Measurements from ENCODE around the gene FUCA1.
A peak's percentile ranks its signal among the peaks of the same experiment; 100 is the strongest.
"Not testable (repeated sequence)": the region's sequence is repeated elsewhere in the genome, so short reads cannot be mapped to it uniquely, and the experiment has no call there.

Gene FUCA1

GRCh38 chr1:23862640-23863039, 5.5 kb downstream of the FUCA1 start:
- Histone ChIP-seq H3K4me1 (ENCODE audit: control insufficient read depth in 1 of 2, insufficient read depth in 2 of 2, low read length in 2 of 2) (peaks cover 0 to 9% of the 10 kb centered on the region in 2 donors), H3K4me3 (ENCODE audit: low read depth in 1 of 2, low read length in 2 of 2) (no peak overlapping the region), H3K27me3 (ENCODE audit: low read depth, low read length) (no peaks in the 10 kb centered on the region), H3K36me3 (ENCODE audit: control insufficient read depth in 1 of 2, insufficient read depth in 2 of 2, low read length in 2 of 2) (peaks cover 29 to 33% of the 10 kb centered on the region in 2 donors), H3K27ac (ENCODE audit: low read length) (no peak overlapping the region), H3K9me3 (ENCODE audit: control insufficient read depth in 1 of 2, low read length in 2 of 2) (no peaks in the 10 kb centered on the region)

- Histone ChIP-seq H3K4me1 (ENCODE audit: control insufficient read depth in 1 of 2, insufficient read depth in 2 of 2, low read length in 2 of 2) (no peaks in the 10 kb centered on the region), H3K27me3 (ENCODE audit: low read depth, low read length) (no peaks in the 10 kb centered on the region), H3K4me3 (ENCODE audit: low read depth in 1 of 2, low read length in 2 of 2) (no peak overlapping the region), H3K36me3 (ENCODE audit: control insufficient read depth in 1 of 2, insufficient read depth in 2 of 2, low read length in 2 of 2) (peaks cover 23 to 24% of the 10 kb centered on the region in 2 donors), H3K9me3 (ENCODE audit: control insufficient read depth in 1 of 2, low read length in 2 of 2) (no peaks in the 10 kb centered on the region), H3K27ac (ENCODE audit: low read length) (no peak overlapping the region)
Measured at GRCh38 chr1:23854568-23854967, 13.5 kb downstream of the FUCA1 start.

GRCh38 chr1:23853124-23853523, 15.0 kb downstream of the FUCA1 start:
- peaks cover 19 to 21% of the 10 kb centered on the region in 2 donors for H3K36me3 ChIP-seq (ENCODE audit: control insufficient read depth in 1 of 2, insufficient read depth in 2 of 2, low read length in 2 of 2)
- H3K4me1 ChIP-seq (ENCODE audit: control insufficient read depth in 1 of 2, insufficient read depth in 2 of 2, low read length in 2 of 2); H3K27me3 ChIP-seq (ENCODE audit: low read depth, low read length); H3K4me3 ChIP-seq (ENCODE audit: low read depth in 1 of 2, low read length in 2 of 2); H3K9me3 ChIP-seq (ENCODE audit: control insufficient read depth in 1 of 2, low read length in 2 of 2); H3K27ac ChIP-seq (ENCODE audit: low read length): not testable (repeated sequence)

GRCh38 chr1:23851406-23851805, 16.7 kb downstream of the FUCA1 start:
- H3K27ac ChIP-seq (ENCODE audit: low read length); H3K4me1 ChIP-seq (ENCODE audit: control insufficient read depth in 1 of 2, insufficient read depth in 2 of 2, low read length in 2 of 2); H3K9me3 ChIP-seq (ENCODE audit: control insufficient read depth in 1 of 2, low read length in 2 of 2); H3K27me3 ChIP-seq (ENCODE audit: low read depth, low read length); H3K4me3 ChIP-seq (ENCODE audit: low read depth in 1 of 2, low read length in 2 of 2): not testable (repeated sequence)
- H3K36me3 ChIP-seq (ENCODE audit: control insufficient read depth in 1 of 2, insufficient read depth in 2 of 2, low read length in 2 of 2), result peaks cover 25 to 26% of the 10 kb centered on the region in 2 donors

GRCh38 chr1:23848673-23849616, 19.1 kb downstream of the FUCA1 start:
- Histone ChIP-seq H3K4me1 (ENCODE audit: control insufficient read depth in 1 of 2, insufficient read depth in 2 of 2, low read length in 2 of 2) (no peaks in the 10 kb centered on the region), H3K9me3 (ENCODE audit: control insufficient read depth in 1 of 2, low read length in 2 of 2) (peaks cover 0 to 3% of the 10 kb centered on the region in 2 donors), H3K27ac (ENCODE audit: low read length) (no peak overlapping the region), H3K27me3 (ENCODE audit: low read depth, low read length) (no peaks in the 10 kb centered on the region), H3K36me3 (ENCODE audit: control insufficient read depth in 1 of 2, insufficient read depth in 2 of 2, low read length in 2 of 2) (peaks cover 31 to 32% of the 10 kb centered on the region in 2 donors), H3K4me3 (ENCODE audit: low read depth in 1 of 2, low read length in 2 of 2) (no peak overlapping the region)

GRCh38 chr1:23847482-23848095, 20.5 kb downstream of the FUCA1 start:
- H3K27ac ChIP-seq (ENCODE audit: low read length); H3K27me3 ChIP-seq (ENCODE audit: low read depth, low read length); H3K4me3 ChIP-seq (ENCODE audit: low read depth in 1 of 2, low read length in 2 of 2); H3K9me3 ChIP-seq (ENCODE audit: control insufficient read depth in 1 of 2, low read length in 2 of 2); H3K4me1 ChIP-seq (ENCODE audit: control insufficient read depth in 1 of 2, insufficient read depth in 2 of 2, low read length in 2 of 2): not testable (repeated sequence)
- peaks cover 31 to 32% of the 10 kb centered on the region in 2 donors for H3K36me3 ChIP-seq (ENCODE audit: control insufficient read depth in 1 of 2, insufficient read depth in 2 of 2, low read length in 2 of 2)

- peaks cover 0 to 3% of the 10 kb centered on the region in 2 donors for H3K9me3 ChIP-seq (ENCODE audit: control insufficient read depth in 1 of 2, low read length in 2 of 2)
- H3K36me3 ChIP-seq (ENCODE audit: control insufficient read depth in 1 of 2, insufficient read depth in 2 of 2, low read length in 2 of 2), result peaks cover 31 to 32% of the 10 kb centered on the region in 2 donors
- H3K27me3 ChIP-seq (ENCODE audit: low read depth, low read length), result no peaks in the 10 kb centered on the region
- no peak overlapping the region for H3K4me3 ChIP-seq (ENCODE audit: low read depth in 1 of 2, low read length in 2 of 2)
- no peaks in the 10 kb centered on the region for H3K4me1 ChIP-seq (ENCODE audit: control insufficient read depth in 1 of 2, insufficient read depth in 2 of 2, low read length in 2 of 2)
- no peak overlapping the region for H3K27ac ChIP-seq (ENCODE audit: low read length)
Measured at GRCh38 chr1:23845163-23845562, 22.9 kb downstream of the FUCA1 start.

GRCh38 chr1:23843644-23844043, 24.4 kb downstream of the FUCA1 start:
- H3K4me3 ChIP-seq (ENCODE audit: low read depth in 1 of 2, low read length in 2 of 2), result no peak overlapping the region
- H3K27me3 ChIP-seq (ENCODE audit: low read depth, low read length), result no peaks in the 10 kb centered on the region
- peaks cover 0 to 3% of the 10 kb centered on the region in 2 donors for H3K9me3 ChIP-seq (ENCODE audit: control insufficient read depth in 1 of 2, low read length in 2 of 2)
- H3K27ac ChIP-seq (ENCODE audit: low read length), result no peak overlapping the region
- peaks cover 30% of the 10 kb centered on the region in 2 donors for H3K36me3 ChIP-seq (ENCODE audit: control insufficient read depth in 1 of 2, insufficient read depth in 2 of 2, low read length in 2 of 2)
- H3K4me1 ChIP-seq (ENCODE audit: control insufficient read depth in 1 of 2, insufficient read depth in 2 of 2, low read length in 2 of 2), result no peaks in the 10 kb centered on the region

- Histone ChIP-seq H3K4me1 (ENCODE audit: control insufficient read depth in 1 of 2, insufficient read depth in 2 of 2, low read length in 2 of 2) (peaks cover 0 to 6% of the 10 kb centered on the region in 2 donors), H3K4me3 (ENCODE audit: low read depth in 1 of 2, low read length in 2 of 2) (peak overlapping the region in 1 of 2 donors; percentile 61), H3K27me3 (ENCODE audit: low read depth, low read length) (no peaks in the 10 kb centered on the region), H3K36me3 (ENCODE audit: control insufficient read depth in 1 of 2, insufficient read depth in 2 of 2, low read length in 2 of 2) (no peaks in the 10 kb centered on the region), H3K27ac (ENCODE audit: low read length) (no peak overlapping the region), H3K9me3 (ENCODE audit: control insufficient read depth in 1 of 2, low read length in 2 of 2) (no peaks in the 10 kb centered on the region)
Measured at GRCh38 chr1:23838401-23838866, 29.7 kb downstream of the FUCA1 start.

GRCh38 chr1:23837908-23838307, 30.2 kb downstream of the FUCA1 start:
- Histone ChIP-seq H3K36me3 (ENCODE audit: control insufficient read depth in 1 of 2, insufficient read depth in 2 of 2, low read length in 2 of 2) (no peaks in the 10 kb centered on the region), H3K9me3 (ENCODE audit: control insufficient read depth in 1 of 2, low read length in 2 of 2) (no peaks in the 10 kb centered on the region), H3K27ac (ENCODE audit: low read length) (no peak overlapping the region), H3K27me3 (ENCODE audit: low read depth, low read length) (no peaks in the 10 kb centered on the region), H3K4me3 (ENCODE audit: low read depth in 1 of 2, low read length in 2 of 2) (peak overlapping the region in 1 of 2 donors; percentile 61), H3K4me1 (ENCODE audit: control insufficient read depth in 1 of 2, insufficient read depth in 2 of 2, low read length in 2 of 2) (peaks cover 0 to 6% of the 10 kb centered on the region in 2 donors)

- Histone ChIP-seq H3K4me3 (ENCODE audit: low read depth in 1 of 2, low read length in 2 of 2) (no peak overlapping the region), H3K27ac (ENCODE audit: low read length) (no peak overlapping the region), H3K36me3 (ENCODE audit: control insufficient read depth in 1 of 2, insufficient read depth in 2 of 2, low read length in 2 of 2) (no peaks in the 10 kb centered on the region), H3K27me3 (ENCODE audit: low read depth, low read length) (no peaks in the 10 kb centered on the region), H3K4me1 (ENCODE audit: control insufficient read depth in 1 of 2, insufficient read depth in 2 of 2, low read length in 2 of 2) (peaks cover 0 to 6% of the 10 kb centered on the region in 2 donors), H3K9me3 (ENCODE audit: control insufficient read depth in 1 of 2, low read length in 2 of 2) (no peaks in the 10 kb centered on the region)
Measured at GRCh38 chr1:23836037-23836436, 32.1 kb downstream of the FUCA1 start.

All from muscle layer of duodenum (tissue), 2 donors.